ENCODE data around the gene DAGLA. TPM values are rescaled to one million over a fixed set of nuclear protein-coding genes. Genes with fewer than 3 reads are reported as not detected.

Gene DAGLA
- total RNA-seq, 1 donor from 2014 or later: 4.8 TPM

GRCh38 chr11:61744609-61745156 is 64.5 kb downstream of the DAGLA start:
- Mint-ChIP-seq H3K36me3 (ENCODE audit: low read depth) (peaks cover 7% of the 10 kb centered on the region), H3K27ac (ENCODE audit: unreplicated experiment) (no peak overlapping the region), H3K4me3 (ENCODE audit: unreplicated experiment) (no peak overlapping the region), H3K4me1 (ENCODE audit: low read depth) (peaks cover 3% of the 10 kb centered on the region), H3K9me3 (ENCODE audit: low read depth) (no peaks in the 10 kb centered on the region), H3K27me3 (ENCODE audit: low read depth) (no peaks in the 10 kb centered on the region)
- TF ChIP-seq CTCF (IDR thresholded peaks at IDR 0.05): no peak
- no peak for DNase-seq (ENCODE audit: low spot score)

- no peaks in the 10 kb centered on the region for H3K9me3 Mint-ChIP-seq (ENCODE audit: low read depth)
- H3K36me3 Mint-ChIP-seq (ENCODE audit: low read depth): peaks cover 7% of the 10 kb centered on the region
- peaks cover 3% of the 10 kb centered on the region for H3K4me1 Mint-ChIP-seq (ENCODE audit: low read depth)
- H3K27ac Mint-ChIP-seq (ENCODE audit: unreplicated experiment): no peak overlapping the region
- no peak overlapping the region for H3K4me3 Mint-ChIP-seq (ENCODE audit: unreplicated experiment)
- no peak for TF ChIP-seq CTCF (IDR thresholded peaks at IDR 0.05)
- H3K27me3 Mint-ChIP-seq (ENCODE audit: low read depth): peaks cover under 1% of the 10 kb centered on the region
- no peak for DNase-seq (ENCODE audit: low spot score)
These were observed 65.7 kb downstream of the DAGLA start for GRCh38 chr11:61745781-61746441.

GRCh38 chr11:61746442-61747191 is 66.4 kb downstream of the DAGLA start:
- Mint-ChIP-seq H3K4me3 (ENCODE audit: unreplicated experiment) (no peak overlapping the region), H3K9me3 (ENCODE audit: low read depth) (no peaks in the 10 kb centered on the region), H3K36me3 (ENCODE audit: low read depth) (peaks cover 7% of the 10 kb centered on the region), H3K27me3 (ENCODE audit: low read depth) (peaks cover 4% of the 10 kb centered on the region), H3K27ac (ENCODE audit: unreplicated experiment) (no peak overlapping the region), H3K4me1 (ENCODE audit: low read depth) (peaks cover 3% of the 10 kb centered on the region)
- DNase-seq (ENCODE audit: low spot score): no peak
- TF ChIP-seq CTCF (IDR thresholded peaks at IDR 0.05): no peak

GRCh38 chr11:61747192-61747966 is 67.2 kb downstream of the DAGLA start:
- H3K4me3 Mint-ChIP-seq (ENCODE audit: unreplicated experiment): no peak overlapping the region
- peaks cover 3% of the 10 kb centered on the region for H3K4me1 Mint-ChIP-seq (ENCODE audit: low read depth)
- peaks cover 4% of the 10 kb centered on the region for H3K27me3 Mint-ChIP-seq (ENCODE audit: low read depth)
- peak; percentile 91 for TF ChIP-seq CTCF (IDR thresholded peaks at IDR 0.05)
- no peak for DNase-seq (ENCODE audit: low spot score)
- no peak overlapping the region for H3K27ac Mint-ChIP-seq (ENCODE audit: unreplicated experiment)
- peaks cover 3% of the 10 kb centered on the region for H3K36me3 Mint-ChIP-seq (ENCODE audit: low read depth)
- H3K9me3 Mint-ChIP-seq (ENCODE audit: low read depth): no peaks in the 10 kb centered on the region

GRCh38 chr11:61747967-61748285 is 67.7 kb downstream of the DAGLA start:
- Mint-ChIP-seq H3K36me3 (ENCODE audit: low read depth) (peaks cover 2% of the 10 kb centered on the region), H3K27ac (ENCODE audit: unreplicated experiment) (no peak overlapping the region), H3K4me1 (ENCODE audit: low read depth) (peaks cover 4% of the 10 kb centered on the region), H3K9me3 (ENCODE audit: low read depth) (no peaks in the 10 kb centered on the region), H3K27me3 (ENCODE audit: low read depth) (peaks cover 4% of the 10 kb centered on the region), H3K4me3 (ENCODE audit: unreplicated experiment) (no peak overlapping the region)
- DNase-seq (ENCODE audit: low spot score): no peak
- TF ChIP-seq CTCF (IDR thresholded peaks at IDR 0.05): peak; percentile 39
